H1 (cell line): ENCODE data around the gene RAI2. TPM values are rescaled to one million over a fixed set of nuclear protein-coding genes. Genes with fewer than 3 reads are reported as not detected.

Experiments used
- CTCF ChIA-PET: fragments of 300-600 bp; sonication (Branson Sonifier 250); formaldehyde crosslinking; loops from one replicate; lab custom pipeline; 2021; ENCODE audit not compliant: partially characterized antibody; lab: Charles Lee
- POLR2A ChIA-PET: fragments of 300-600 bp; sonication (Branson Sonifier 250); formaldehyde crosslinking; loops from one replicate; lab custom pipeline; 2021; ENCODE audit warnings: inconsistent platforms; ENCODE audit not compliant: partially characterized antibody; lab: Charles Lee
- DNase-seq, 2 experiments: peaks; one replicate each; pipeline versions ENCODE4 v3.0.0 to v3.0.0-alpha.2; 2010 to 2022; ENCODE audit warnings: low spot score in 2 of 2, low read depth in 1 of 2, mixed read lengths in 1 of 2
- FAIRE-seq: peaks from 2 replicates; lab custom pipeline; 2011; peaks lifted over from hg19 to GRCh38; lab: Jason Lieb, UNC
- H2AFZ ChIP-seq: 2 replicates; pipeline ENCODE4 v1.8.1; 2012; ENCODE audit warnings: low read length, inconsistent platforms
- H2AK5ac ChIP-seq: 2 replicates; pipeline ENCODE4 v1.6.1; 2013; ENCODE audit warnings: low read depth, low read length
- H2BK120ac ChIP-seq: replicated peaks from 2 replicates; pipeline ENCODE3; 2013; ENCODE audit warnings: low read depth, low read length, inconsistent platforms
- H2BK12ac ChIP-seq: 2 replicates; pipeline ENCODE4 v1.6.1; 2013; ENCODE audit warnings: low read depth, low read length
- H2BK15ac ChIP-seq: 2 replicates; pipeline ENCODE4 v1.6.1; 2013; ENCODE audit warnings: low read length
- H2BK20ac ChIP-seq: 2 replicates; pipeline ENCODE4 v1.6.1; 2013; ENCODE audit warnings: low read length
- H2BK5ac ChIP-seq: 2 replicates; pipeline ENCODE4 v1.6.1; 2013; ENCODE audit warnings: low read depth, low read length
- H3K14ac ChIP-seq: 2 replicates; pipeline ENCODE4 v1.6.1; 2013; ENCODE audit warnings: inconsistent platforms; ENCODE audit not compliant: insufficient read length
- H3K18ac ChIP-seq: 2 replicates; pipeline ENCODE4 v1.6.1; 2013; ENCODE audit warnings: low read length; ENCODE audit errors: extremely low read depth
- H3K23ac ChIP-seq: 2 replicates; pipeline ENCODE4 v1.6.1; 2013; ENCODE audit warnings: inconsistent platforms; ENCODE audit not compliant: insufficient read length
- H3K23me2 ChIP-seq: 2 replicates; pipeline ENCODE4 v1.6.1; 2013; ENCODE audit warnings: low read depth, low read length
- H3K27ac ChIP-seq: 2 replicates; pipeline ENCODE4 v1.6.1; 2011; ENCODE audit warnings: low read depth, low read length, inconsistent platforms
- H3K27me3 ChIP-seq, 4 experiments: replicated peaks in 1 of 4; 1 replicate in 1 of 4; 2 replicates in 3 of 4; pipeline versions ENCODE4 v1.6.1 to v1.8.1; 2011 to 2013; ENCODE audit warnings: low read length in 3 of 4, mild to moderate bottlenecking in 3 of 4, inconsistent platforms in 2 of 4, mixed read lengths in 2 of 4, moderate library complexity in 1 of 4; ENCODE audit not compliant: control insufficient read depth in 3 of 4, insufficient read depth in 3 of 4; ENCODE audit errors: extremely low read depth in 1 of 4
- H3K36me3 ChIP-seq, 4 experiments: 2 replicates each; pipeline versions ENCODE4 v1.6.1 to v1.8.1; 2011 to 2013; ENCODE audit warnings: mild to moderate bottlenecking in 4 of 4, low read length in 3 of 4, moderate library complexity in 2 of 4, control low read depth in 1 of 4, inconsistent platforms in 1 of 4; ENCODE audit not compliant: insufficient read depth in 4 of 4, control insufficient read depth in 2 of 4
- H3K4ac ChIP-seq: replicated peaks from 2 replicates; pipeline ENCODE3; 2013; ENCODE audit warnings: low read length, low read depth, mixed read lengths, inconsistent platforms; ENCODE audit not compliant: insufficient read length
- H3K4me1 ChIP-seq, 4 experiments: replicated peaks in 1 of 4; 1 replicate in 1 of 4; 2 replicates in 3 of 4; pipeline versions ENCODE4 v1.6.1 to v1.8.1; 2011 to 2013; ENCODE audit warnings: low read length in 3 of 4, inconsistent platforms in 2 of 4, mixed read lengths in 1 of 4; ENCODE audit not compliant: insufficient read depth in 4 of 4, control insufficient read depth in 3 of 4
- H3K4me2 ChIP-seq, 2 experiments: 2 replicates each; pipeline versions ENCODE4 v1.6.1 to v1.8.1; 2011 to 2013; ENCODE audit warnings: low read depth in 2 of 2, low read length in 2 of 2, control low read depth in 1 of 2, inconsistent platforms in 1 of 2, mild to moderate bottlenecking in 1 of 2; ENCODE audit not compliant: insufficient read depth in 1 of 2
- H3K4me3 ChIP-seq, 4 experiments: fragments of 200-600, 300-600 bp in 1 of 4; sonication (generic), shearing (Covaris generic), sonication (Bioruptor Twin) in 1 of 4; 2 replicates each; pipeline versions ENCODE4 v1.5.1 to v1.8.1; 2011 to 2016; ENCODE audit warnings: low read length in 4 of 4, low read depth in 3 of 4, control low read depth in 2 of 4, inconsistent platforms in 2 of 4, mild to moderate bottlenecking in 2 of 4, mixed read lengths in 1 of 4, moderate library complexity in 1 of 4; ENCODE audit not compliant: insufficient read depth in 2 of 4; ENCODE audit errors: extremely low read depth in 1 of 4
- H3K56ac ChIP-seq: replicated peaks from 2 replicates; pipeline ENCODE3; 2013; ENCODE audit warnings: low read depth, mild to moderate bottlenecking, mixed read lengths, low read length, inconsistent platforms; ENCODE audit not compliant: insufficient read length
- H3K79me1 ChIP-seq: 2 replicates; pipeline ENCODE4 v1.6.1; 2013; ENCODE audit warnings: low read depth, low read length, control low read depth
- H3K79me2 ChIP-seq, 2 experiments: 2 replicates each; pipeline versions ENCODE4 v1.6.1 to v1.8.1; 2012 to 2013; ENCODE audit warnings: low read length in 2 of 2, mild to moderate bottlenecking in 2 of 2, inconsistent platforms in 1 of 2; ENCODE audit not compliant: insufficient read depth in 2 of 2, control insufficient read depth in 1 of 2
- H3K9ac ChIP-seq, 4 experiments: replicated peaks in 1 of 4; 1 replicate in 1 of 4; 2 replicates in 3 of 4; pipeline versions ENCODE4 v1.6.1 to v1.8.1; 2011 to 2013; ENCODE audit warnings: low read depth in 3 of 4, low read length in 3 of 4, control low read depth in 2 of 4, mild to moderate bottlenecking in 2 of 4, moderate library complexity in 2 of 4, inconsistent platforms in 1 of 4; ENCODE audit errors: extremely low read depth in 1 of 4
- H3K9me3 ChIP-seq, 2 experiments: 2 replicates each; pipeline versions ENCODE4 v1.6.1 to v1.8.1; 2012 to 2013; ENCODE audit warnings: mild to moderate bottlenecking in 2 of 2, moderate library complexity in 2 of 2, control low read depth in 1 of 2, inconsistent platforms in 1 of 2, low read depth in 1 of 2, low read length in 1 of 2, mixed read lengths in 1 of 2; ENCODE audit not compliant: insufficient read depth in 2 of 2
- H4K20me1 ChIP-seq, 2 experiments: replicated peaks in 1 of 2; 2 replicates each; pipeline versions ENCODE3 to v1.8.1; 2011 to 2013; ENCODE audit warnings: inconsistent platforms in 2 of 2, low read length in 2 of 2, mild to moderate bottlenecking in 1 of 2; ENCODE audit not compliant: insufficient read depth in 2 of 2, control insufficient read depth in 1 of 2
- H4K5ac ChIP-seq: 2 replicates; pipeline ENCODE4 v1.6.1; 2013; ENCODE audit warnings: low read length, low read depth, mixed read lengths, inconsistent platforms; ENCODE audit not compliant: insufficient read length
- H4K8ac ChIP-seq: 2 replicates; pipeline ENCODE4 v1.8.0; 2013; ENCODE audit warnings: mild to moderate bottlenecking, moderate library complexity, low read length, inconsistent platforms; ENCODE audit not compliant: insufficient read depth; ENCODE audit errors: extremely low read depth
- H4K91ac ChIP-seq: replicated peaks from 2 replicates; pipeline ENCODE3; 2013; ENCODE audit warnings: low read length, mixed read lengths, inconsistent platforms; ENCODE audit not compliant: insufficient read length
- BCL11A ChIP-seq, 2 experiments: IDR thresholded peaks; one replicate each; pipeline ENCODE4 v1.6.1; 2011; ENCODE audit warnings: low read depth in 2 of 2, low read length in 2 of 2, mild to moderate bottlenecking in 2 of 2
- HDAC6 ChIP-seq: IDR thresholded peaks from one replicate; pipeline ENCODE4 v1.7.1; 2012; ENCODE audit warnings: low read depth, mild to moderate bottlenecking, inconsistent platforms, low read length, moderate library complexity
- SIN3A ChIP-seq, 2 experiments: IDR thresholded peaks in 1 of 2; conservative IDR thresholded peaks in 1 of 2; 2 replicates each; pipeline ENCODE4 v1.6.1; 2011 to 2012; ENCODE audit warnings: low read length in 2 of 2, improper control_type of control experiment in 1 of 2, low read depth in 1 of 2, mild to moderate bottlenecking in 1 of 2
- SP4 ChIP-seq: IDR thresholded peaks from 2 replicates; pipeline ENCODE4 v1.6.1; 2012; ENCODE audit warnings: low read length, inconsistent platforms
- TCF12 ChIP-seq: IDR thresholded peaks from 2 replicates; pipeline ENCODE4 v1.6.1; 2011; ENCODE audit warnings: low read depth, mild to moderate bottlenecking, low read length
- WGBS, 2 experiments: shearing (Covaris generic) in 1 of 2; methylation state at CpG; one replicate each; pipeline versions ENCODE4 v1.1.6 to v1.1.7; 2013 to 2015; ENCODE audit warnings: low lambda C conversion rate in 2 of 2, mixed read lengths in 2 of 2, inconsistent platforms in 1 of 2, low coverage in 1 of 2, missing lambda C conversion rate in 1 of 2; ENCODE audit not compliant: insufficient replicate concordance in 2 of 2, insufficient coverage in 1 of 2, insufficient read length in 1 of 2; ENCODE audit errors: extremely low coverage in 1 of 2, missing lambda C conversion rate in 1 of 2; 5-methylcytosine and 5-hydroxymethylcytosine counted together
- polyA plus RNA-seq, 7 experiments: library from polyadenylated mRNA; depleted of rRNA in 3 of 7; stranded (reverse) in 5 of 7; unstranded in 2 of 7; fragments of >200 nt in 5 of 7; fragments of 200-250 nt in 2 of 7; gene quantifications; 1 replicate in 5 of 7; 2 replicates in 1 of 7; 4 replicates in 1 of 7; pipeline versions ENCODE4 v1.2.1 to v1.2.3, GENCODE V29; 2011 to 2013; ENCODE audit warnings: missing spikeins in 2 of 7, mixed read lengths in 2 of 7
- total RNA-seq: library from RNA; stranded (reverse); fragmentation: NEBNext Ultra II Directional; extraction: Animal tissue kit (Norgen Biotek cat#: 25700); gene quantifications from 2 replicates; pipeline ENCODE4 v1.2.1, GENCODE V29; 2021

RAI2 gene
- total and polyA plus RNA-seq, 2 of the 8 experiments (the other 6 are each of a cell fraction or from before 2014, with no cell fraction given): 0.60 to 2.0 TPM

DNA sequence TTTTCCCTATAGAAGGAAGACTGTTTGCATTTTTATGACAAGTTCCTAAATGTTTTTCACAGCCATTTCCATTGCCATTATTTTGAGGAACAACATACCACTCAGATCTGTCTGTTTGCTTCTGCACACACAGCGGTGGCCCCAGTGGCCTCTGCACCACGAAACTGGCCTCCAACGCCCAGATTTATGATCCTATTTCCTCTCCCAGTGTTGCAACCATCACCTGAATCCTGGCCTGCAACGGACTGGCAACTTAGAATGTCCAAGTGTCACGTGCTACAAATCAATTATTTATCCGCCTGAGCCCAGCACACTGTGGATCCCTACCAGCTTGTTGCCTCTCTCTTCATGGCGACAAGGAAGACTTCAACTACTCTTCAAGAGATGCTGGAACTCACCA, 9.2 kb downstream of the RAI2 start:
- Histone ChIP-seq H2BK5ac (no peak overlapping the region), H2AFZ (no peak overlapping the region), H4K5ac (no peak overlapping the region), H3K9me3 (no peaks in the 10 kb centered on the region), H3K56ac (no peak overlapping the region), H3K9ac (no peak overlapping the region), H3K23ac (no peak overlapping the region), H4K91ac (no peak overlapping the region), H2BK120ac (no peak overlapping the region), H3K27me3 (no peaks in the 10 kb centered on the region; a peak in 1 of 7 replicates), H3K36me3 (no peaks in the 10 kb centered on the region), H4K8ac (no peak overlapping the region), H3K4me2 (no peak overlapping the region), H3K4ac (no peak overlapping the region), H3K27ac (no peak overlapping the region), H2BK15ac (no peak overlapping the region), H2BK20ac (no peak overlapping the region), H3K4me1 (no peaks in the 10 kb centered on the region), H3K23me2 (no peaks in the 10 kb centered on the region), H2AK5ac (no peak overlapping the region), H3K14ac (no peak overlapping the region), H3K79me1 (no peaks in the 10 kb centered on the region), H3K18ac (no peak overlapping the region), H3K79me2 (no peaks in the 10 kb centered on the region), H4K20me1 (no peaks in the 10 kb centered on the region), H3K4me3 (no peak overlapping the region), H2BK12ac (no peak overlapping the region)
- no peak for TF ChIP-seq TCF12
- no peak for TF ChIP-seq HDAC6
- no peak for TF ChIP-seq SIN3A (conservative IDR thresholded peaks at IDR 0.05 in 1 of 2, IDR thresholded peaks at IDR 0.05 in 1 of 2; ENCODE audit: low read depth in 1 of 2, low read length in 2 of 2)
- TF ChIP-seq BCL11A (IDR thresholded peaks at IDR 0.05; ENCODE audit: low read depth in 2 of 2, low read length in 2 of 2): no peak
- no peak for TF ChIP-seq SP4
- DNase-seq: no peak
- POLR2A ChIA-PET: no interaction called here
- CTCF ChIA-PET: interaction anchor here (1.2 kb wide), 1 partner anchor 40 kb away, joined by 3 read pairs; no protein-coding TSS in a partner anchor
- FAIRE-seq: no peak
- WGBS, 2 experiments: 83% methylated on average over 6 of the region's 7 CpGs; no CpG with 5 or more reads in 1 of the 2 experiments
